GM18502 (cell line): ENCODE results near the gene HTR4.
"Not testable (repeated sequence)": the region's sequence is repeated elsewhere in the genome, so short reads cannot be mapped to it uniquely, and the experiment has no call there.

Experiments
- ATAC-seq: cut with Tn5 transposase; IDR thresholded peaks from one replicate; pipeline ENCODE4 v1.9.1; 2021; ENCODE audit warnings: mild to moderate bottlenecking; ENCODE audit not compliant: unreplicated experiment, poor library complexity

Gene HTR4

DNA sequence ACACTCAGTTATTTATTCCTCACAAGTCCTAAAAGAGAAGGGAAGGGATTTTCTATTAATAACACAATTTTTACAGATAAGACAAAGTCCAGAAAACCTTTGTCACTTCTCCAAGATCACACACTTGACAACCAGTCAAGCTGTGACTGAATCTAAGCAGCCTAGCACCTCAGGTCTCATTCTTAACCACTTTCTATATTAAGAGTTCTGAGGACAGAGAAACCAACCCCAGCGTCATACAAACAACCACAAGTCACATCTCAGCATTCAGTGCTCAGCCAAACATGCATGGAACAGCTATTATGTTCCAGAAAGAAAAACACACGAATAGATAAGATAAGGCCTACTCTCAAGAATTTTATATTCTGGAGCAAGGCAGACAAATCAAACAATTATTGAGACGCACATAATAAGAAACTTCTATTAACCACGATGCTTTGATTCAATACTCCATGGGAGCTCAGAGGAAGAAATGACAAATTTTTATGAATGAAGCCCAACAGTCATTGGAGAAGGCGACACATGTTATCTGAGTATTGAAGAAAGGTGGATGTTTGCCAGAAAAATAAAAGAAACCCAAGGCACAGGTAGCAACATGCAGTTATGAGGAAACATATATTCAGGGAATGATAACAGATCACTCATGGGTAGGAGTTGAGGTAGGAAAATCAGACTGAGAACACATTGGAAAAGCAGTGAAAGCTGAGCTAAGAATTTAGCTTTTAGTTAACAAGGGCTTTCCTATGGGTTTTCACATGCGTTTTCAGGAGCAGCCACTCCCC is 113.1 kb downstream of the HTR4 start:
- no peak for ATAC-seq

DNA sequence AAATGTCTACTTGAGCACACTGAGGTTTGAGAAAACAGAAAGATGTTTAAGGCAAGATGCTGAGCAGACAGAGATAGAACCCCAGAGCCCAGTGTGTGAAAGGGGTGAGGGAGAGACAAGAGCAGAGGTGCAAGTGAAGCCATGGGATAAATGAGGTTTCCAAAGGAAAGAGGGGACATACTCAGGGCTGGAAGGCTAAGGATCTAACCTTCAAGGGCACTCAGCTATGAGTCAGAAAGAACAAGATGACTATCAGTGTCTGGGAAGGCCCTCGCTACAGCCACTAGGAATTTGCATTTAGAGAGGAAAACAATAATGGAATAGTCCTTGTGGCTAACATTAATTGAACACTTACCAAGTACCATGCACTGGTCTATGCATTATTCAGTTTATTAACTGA is 113.7 kb downstream of the HTR4 start:
- no peak for ATAC-seq

DNA sequence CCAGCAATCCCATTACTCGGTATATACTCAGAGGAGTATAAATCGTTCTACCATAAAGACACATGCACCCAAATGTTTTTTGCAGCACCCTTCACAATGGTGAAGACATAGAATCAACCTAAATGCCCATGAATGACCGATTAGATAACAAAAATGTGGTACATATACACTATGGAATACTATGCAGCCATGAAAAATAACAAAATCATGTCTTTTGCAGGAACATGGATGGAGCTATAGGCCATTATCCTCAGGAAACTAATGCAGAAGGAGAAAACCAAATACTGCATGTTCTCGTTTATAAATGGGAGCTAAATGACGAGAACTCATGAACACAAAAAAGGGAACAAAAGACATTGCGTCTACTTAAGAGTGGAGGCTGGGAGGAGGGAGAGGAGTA is 114.5 kb downstream of the HTR4 start:
- no peak for ATAC-seq

DNA sequence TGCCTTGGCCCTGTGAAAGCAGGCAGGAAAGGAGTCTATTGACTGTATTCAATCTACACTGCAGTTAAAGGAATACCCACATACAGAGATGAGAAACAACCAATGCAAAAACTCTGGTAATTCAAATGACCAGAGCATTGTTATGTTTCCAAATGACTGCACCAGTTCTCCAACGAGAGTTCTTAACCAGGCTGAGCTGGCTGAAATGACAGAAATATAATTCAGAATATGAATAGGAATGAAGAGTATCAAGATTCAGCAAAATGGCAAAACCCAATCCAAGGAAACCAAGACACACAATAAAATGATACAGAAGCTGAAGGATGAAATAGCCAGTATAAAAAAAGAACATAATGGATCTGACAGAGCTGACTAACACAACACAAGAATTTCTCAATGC is 119.1 kb downstream of the HTR4 start:
- ATAC-seq, result no peak

DNA sequence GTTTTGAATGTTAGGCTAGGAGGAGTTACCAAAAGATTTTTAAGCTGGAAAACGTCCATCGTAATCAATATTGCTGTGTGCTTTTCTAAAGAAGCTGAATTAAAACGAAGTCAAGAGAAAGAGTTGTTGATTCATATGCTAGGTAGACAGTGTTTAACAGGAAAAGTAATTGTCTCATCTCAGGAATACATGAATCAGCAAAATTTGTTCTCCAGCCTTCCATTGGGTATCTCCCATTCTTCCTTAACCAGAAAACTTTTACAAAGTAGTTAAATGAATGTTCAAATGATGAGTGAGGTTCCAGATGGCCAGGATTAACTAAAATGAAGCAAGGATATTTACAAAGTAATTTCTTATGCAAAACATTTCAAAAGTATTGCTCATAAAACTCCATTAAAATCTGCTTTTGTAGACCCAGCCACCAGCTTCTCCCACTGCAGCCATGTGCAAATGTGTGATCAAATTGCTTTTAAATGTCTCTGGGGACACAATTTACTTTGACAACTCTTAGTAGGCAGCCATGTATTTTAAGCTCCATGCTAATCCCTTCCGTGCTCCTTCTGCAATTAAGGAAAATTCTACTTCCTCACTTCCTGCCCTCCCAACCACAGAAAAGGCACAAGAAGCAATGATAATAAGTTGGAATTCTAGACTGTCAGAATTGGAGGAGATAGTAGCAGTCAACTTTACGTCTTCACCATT is 121.2 kb downstream of the HTR4 start:
- no peak for ATAC-seq

DNA sequence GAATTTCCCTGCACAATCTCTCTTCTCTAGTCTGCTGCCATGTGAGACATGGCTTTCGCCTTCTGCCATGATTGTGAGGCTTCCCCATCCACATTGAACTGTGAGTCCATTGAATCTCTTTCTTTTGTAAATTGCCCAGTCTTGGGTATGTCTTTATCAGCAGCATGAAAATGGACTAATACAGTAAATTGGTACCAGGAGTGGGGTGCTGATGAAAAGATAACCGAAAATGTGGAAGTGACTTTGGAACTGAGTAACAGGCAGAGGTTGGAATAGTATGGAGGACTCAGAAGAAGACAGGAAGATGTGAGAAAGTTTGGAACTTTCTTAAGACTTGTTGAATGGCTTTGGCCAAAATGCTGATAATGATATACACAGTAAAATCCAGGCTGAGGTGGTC is 124.9 kb downstream of the HTR4 start:
- not testable (repeated sequence) for ATAC-seq

DNA sequence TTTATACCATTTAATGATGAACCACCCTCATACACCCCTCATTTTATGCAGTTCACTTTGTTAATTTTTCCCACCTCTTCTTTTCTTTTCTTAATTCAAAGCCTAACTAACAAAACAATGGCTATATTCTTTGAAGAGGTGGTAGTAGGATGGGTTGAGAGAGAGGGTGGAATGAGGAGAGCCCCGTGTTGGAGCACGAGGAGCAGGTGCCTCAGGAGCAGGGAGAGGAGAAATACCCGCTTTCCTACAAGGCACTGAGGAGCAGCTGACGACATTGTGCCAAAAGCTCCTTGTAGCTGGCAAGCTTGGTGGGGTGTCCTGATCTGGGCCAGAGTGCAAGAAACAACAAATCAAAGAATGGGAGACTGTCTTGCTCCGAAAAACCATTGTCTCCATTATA is 129.6 kb downstream of the HTR4 start:
- ATAC-seq, result no peak

DNA sequence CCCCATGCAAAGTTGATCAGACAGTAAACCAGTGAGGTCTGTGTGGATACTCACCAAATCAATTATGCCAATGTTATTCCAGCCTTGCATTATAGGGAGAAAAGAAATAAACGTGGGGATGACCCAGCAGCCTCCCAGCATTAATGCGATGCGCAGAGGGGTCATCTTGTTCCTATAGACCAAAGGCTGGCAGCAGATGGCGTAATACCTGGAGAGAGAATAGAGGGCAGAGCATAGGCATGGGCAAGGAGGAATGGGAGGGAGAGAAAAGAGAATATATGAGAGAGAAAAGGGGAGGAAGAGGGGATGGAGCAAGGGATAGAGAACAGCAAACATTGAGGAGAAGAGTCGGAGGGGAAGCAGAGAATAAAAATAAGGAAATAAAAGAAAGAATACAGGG is 131.2 kb downstream of the HTR4 start:
- ATAC-seq, result no peak

DNA sequence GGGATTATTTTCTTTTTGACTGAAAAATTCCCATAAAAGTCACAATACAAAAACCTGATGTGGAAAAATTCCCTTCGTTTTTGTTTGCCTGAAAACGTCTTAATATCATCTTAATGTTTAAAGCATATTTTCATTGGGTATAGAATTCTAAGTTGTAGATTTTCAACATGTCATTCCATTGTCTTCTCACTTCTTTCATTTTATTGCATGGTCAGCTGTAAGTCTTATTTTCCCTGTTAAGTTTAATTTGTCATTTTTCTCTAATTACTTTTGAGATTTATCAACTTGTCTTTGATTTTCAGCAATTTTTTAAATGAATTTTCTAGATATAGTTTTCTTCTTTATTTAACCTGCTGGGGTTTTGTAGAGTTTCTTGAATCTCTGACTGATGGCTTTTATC is 138.9 kb downstream of the HTR4 start:
- no peak for ATAC-seq

DNA sequence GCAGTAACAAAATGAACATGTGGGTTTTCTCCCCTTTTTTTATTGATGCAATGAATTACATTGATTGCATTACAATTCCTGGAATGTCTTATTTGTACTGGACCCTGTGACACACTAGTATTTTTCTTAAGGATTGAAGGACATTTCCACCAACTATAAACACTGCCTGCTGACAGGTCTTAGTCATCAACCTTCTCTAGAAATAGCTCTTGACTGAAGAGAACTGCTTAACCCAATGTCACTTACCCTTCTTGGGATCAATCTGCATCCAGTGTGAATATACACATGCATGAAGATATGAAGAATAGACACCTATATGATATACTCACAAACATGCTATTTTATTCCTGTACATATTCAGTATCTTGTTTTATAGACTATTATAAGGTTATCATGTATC is 140.0 kb downstream of the HTR4 start:
- no peak for ATAC-seq

DNA sequence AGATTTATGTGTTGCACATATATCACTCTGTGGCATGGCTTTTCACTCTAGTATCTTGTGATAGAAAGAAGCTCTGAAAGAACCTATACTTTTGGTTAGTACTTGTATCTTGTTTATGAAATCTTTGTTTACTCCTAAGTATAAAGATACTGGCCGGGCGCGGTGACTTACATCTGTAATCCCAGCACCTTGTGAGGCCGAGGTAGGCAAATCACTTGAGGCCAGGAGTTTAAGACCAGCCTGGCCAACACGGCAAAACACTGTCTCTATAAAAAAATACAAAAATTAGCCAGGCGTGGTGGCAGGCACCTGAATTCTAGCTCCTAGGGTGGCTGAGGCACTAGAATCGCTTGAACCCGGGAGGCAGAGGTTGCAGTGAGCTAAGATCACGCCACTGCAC is 141.8 kb downstream of the HTR4 start:
- no peak for ATAC-seq

DNA sequence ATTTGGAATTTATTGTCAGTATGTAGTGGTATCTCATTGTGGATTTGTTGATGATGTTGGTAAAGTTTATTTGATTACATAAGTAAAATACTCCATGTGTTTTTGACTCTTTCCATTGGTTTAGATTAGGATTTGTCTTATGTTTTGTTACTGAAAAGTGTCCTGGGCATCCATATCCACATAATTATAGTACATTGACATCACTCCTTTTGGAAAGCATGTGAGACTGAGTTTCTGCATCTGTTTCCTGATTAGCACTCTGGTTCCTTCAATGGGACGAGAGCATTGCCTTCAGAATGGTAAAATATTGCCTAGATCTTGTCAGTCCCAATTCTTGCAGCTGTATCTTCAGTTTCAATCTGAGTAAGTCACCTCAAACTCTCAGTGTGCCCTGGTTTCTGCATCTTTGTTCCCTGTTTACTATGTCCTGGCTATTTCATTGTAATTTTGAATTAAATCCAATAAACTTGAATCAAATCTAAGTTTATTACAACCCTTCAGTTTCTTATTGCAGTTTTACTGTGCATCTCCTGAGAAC is 142.4 kb downstream of the HTR4 start:
- peak; percentile 94 for ATAC-seq

DNA sequence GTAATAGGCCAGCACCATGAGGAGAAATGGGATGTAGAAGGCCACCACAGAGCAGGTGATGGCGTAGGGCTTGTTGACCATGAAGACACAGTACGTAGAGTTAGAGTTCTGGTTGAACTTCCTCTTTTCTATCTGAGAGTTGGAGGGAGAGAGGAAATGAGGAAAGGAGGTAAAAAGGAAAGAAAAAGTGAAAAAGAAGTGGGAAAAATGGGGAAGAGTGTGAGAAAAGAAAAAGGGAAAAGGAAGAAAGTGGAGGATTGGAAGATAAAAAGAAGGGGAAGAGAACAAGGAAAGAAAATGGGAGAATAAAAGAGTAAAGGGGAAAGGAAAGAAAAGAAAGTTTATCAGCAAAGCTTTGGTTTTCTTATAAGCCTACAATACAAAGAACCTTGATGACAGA is 144.4 kb downstream of the HTR4 start:
- no peak for ATAC-seq

DNA sequence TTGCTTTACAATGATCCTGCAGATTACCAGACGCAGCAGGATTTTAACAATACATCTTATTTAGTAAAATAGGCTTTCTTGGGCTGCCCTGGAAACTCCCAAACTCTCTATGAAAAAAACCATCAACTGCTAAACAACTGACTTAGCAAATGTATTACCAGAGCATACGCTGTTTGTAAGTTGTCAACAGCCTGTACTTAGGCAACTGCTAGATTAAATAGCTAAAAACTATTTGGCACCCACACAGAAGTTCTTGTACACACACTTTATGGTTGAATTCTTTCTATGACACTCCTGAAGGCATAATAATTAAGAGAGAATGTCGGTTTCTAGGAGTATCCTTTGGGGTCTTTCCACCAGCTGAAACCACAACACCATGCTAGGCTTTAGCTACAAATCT is 146.7 kb downstream of the HTR4 start:
- no peak for ATAC-seq

DNA sequence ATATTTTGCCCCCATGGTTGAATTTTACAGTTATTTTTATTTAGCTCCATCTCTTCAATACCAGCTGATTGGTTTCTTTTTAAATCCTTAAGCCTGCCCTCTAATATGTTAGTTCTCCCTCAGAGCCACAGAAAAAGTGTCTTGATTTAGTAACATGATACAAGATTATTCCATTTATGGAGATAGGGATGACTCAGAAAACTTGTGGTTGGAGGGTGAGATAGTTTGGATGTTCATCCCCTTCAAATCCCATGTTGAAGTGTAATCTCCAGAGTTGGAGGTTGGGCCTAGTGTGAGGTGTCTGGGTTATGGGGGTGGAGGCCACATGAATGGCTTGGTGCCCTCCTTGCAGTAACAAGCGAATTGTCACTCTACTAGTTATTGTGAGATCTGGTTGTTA is 154.9 kb downstream of the HTR4 start:
- no peak for ATAC-seq

DNA sequence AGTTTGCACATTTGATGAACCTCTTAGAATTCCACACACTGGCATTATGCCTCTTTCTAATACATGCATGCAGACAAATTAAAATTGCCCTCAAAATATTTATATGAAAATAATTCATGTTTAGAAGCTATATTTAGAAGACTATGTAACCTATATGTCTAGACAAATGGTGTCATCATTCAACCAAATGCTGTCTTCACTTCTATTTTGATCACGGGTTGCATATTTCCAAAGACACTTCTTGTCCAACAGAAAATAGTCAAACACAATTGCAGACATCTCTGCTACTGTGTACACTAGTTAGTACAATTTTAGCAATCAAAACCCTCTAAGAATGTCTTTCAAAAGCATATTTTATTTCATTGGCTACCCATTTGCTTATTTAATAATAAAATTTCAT is 156.6 kb downstream of the HTR4 start:
- no peak for ATAC-seq

DNA sequence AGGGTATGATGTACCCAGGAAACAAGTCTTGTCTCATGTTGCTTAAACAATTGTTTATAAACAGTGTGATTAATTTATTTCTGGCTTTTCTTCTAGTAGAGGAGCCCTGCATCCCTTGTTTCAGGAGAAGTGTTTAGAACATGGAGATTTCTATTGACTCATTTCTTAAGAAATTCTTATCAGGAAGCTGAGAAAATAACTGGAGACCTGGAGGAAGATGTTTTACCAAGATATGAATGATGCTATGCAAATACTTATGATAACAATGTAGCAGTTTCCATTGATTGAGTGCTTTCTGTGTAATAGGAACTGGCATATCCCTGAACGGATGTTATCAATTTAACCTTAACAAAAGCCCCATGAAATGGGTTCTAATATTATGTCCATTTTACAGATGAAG is 162.0 kb downstream of the HTR4 start:
- no peak for ATAC-seq

DNA sequence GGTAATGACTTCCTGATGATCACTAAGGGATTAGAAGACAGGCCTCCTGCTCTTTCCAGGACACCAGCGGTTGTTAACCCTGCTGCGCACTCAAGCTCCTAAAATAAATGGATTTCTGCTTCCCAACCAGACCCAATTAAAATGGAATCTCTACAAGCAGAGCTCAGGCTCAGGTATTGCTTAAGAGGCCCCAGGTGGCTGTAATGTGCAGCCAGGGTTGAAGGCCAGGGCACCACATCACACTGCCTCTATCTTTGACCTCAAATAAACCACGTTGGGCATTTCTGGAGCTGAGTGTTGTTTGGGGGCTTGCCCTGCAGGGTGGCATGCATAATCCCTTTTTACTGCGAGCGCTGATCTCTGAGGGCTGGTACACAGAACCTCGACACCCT is 162.5 kb downstream of the HTR4 start:
- no peak for ATAC-seq

DNA sequence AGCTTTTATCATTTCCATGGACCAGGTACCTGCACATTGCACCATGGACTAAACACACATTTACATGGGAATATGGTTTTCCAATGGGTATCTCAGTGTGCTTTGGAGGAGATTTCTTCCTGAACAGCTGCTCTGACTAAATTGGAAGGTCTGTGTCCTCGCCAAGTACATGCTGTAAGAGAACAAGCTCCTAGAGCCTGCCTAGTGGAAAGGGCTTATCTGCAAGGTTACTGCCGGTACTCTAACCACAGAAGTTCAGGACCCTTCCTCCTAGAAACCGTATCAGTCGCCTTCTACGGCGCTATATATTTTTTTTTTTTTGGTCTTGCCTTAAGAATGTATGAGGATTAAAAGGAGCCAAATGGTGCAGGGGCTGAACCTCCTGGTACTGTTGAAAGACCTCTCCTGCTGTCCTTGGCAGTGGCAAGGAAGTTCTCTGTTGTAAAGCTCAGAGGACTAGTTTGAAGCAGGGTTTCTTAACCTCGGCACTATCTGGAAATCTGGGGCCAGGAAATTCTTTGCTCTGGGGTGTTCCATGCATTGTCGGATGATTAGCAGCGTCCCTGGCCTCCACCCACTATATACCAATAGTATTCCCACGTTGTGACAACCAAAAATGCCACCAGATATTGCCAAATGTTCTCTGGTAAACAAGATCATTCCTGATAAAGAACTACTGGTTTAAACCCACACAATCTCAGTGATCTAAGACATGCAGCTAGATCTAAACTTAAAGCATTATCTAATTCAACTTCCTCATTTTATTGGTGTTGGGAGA is 163.1 kb downstream of the HTR4 start:
- ATAC-seq, result no peak

DNA sequence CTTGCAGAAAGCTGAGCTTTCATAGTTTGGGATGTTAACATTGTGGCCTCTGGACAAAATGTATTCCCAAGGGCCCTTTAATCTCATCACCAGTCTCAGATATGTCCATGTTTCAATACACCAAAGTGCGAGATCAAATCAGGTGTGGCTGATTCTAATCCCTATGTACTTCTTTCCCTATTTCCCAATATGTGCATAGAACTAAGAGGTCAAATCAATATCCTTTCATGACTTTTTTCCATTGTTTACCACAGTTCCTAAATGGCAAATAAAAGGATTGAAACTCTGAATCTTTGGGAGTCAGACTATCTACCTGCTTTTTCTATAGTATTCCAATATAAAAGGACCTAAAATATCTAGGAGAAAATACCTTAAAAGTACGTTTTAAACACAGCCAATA is 165.6 kb downstream of the HTR4 start:
- no peak for ATAC-seq

DNA sequence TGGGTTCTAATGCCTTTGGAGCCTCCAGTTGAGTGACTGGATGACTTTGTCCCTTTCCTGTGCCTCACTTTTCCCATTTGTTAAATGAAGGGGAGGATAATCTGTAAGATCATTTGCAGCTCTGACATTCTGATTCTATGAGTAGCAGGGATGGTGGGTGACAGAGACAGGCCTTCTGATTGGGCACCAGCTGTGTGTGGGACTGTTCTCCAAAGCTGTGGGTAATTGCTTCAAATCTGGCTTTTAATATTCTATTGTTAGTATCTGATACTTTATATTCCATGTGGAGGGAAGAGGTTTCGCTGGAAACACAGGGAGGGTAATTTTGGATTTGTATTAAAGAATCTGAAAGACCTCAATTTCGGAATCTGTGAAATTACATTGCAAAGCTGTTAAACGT is 167.9 kb downstream of the HTR4 start:
- no peak for ATAC-seq
